ENCODE results near the gene NUDT14.
A peak's percentile ranks its signal among the peaks of the same experiment; 100 is the strongest.

NUDT14 gene

GRCh38 chr14:105172476-105172875 is 8.6 kb downstream of the NUDT14 start:
- DNase-seq: no peak

- no peak for DNase-seq
Observed at GRCh38 chr14:105171004-105171673, 10.0 kb downstream of the NUDT14 start.

DNA sequence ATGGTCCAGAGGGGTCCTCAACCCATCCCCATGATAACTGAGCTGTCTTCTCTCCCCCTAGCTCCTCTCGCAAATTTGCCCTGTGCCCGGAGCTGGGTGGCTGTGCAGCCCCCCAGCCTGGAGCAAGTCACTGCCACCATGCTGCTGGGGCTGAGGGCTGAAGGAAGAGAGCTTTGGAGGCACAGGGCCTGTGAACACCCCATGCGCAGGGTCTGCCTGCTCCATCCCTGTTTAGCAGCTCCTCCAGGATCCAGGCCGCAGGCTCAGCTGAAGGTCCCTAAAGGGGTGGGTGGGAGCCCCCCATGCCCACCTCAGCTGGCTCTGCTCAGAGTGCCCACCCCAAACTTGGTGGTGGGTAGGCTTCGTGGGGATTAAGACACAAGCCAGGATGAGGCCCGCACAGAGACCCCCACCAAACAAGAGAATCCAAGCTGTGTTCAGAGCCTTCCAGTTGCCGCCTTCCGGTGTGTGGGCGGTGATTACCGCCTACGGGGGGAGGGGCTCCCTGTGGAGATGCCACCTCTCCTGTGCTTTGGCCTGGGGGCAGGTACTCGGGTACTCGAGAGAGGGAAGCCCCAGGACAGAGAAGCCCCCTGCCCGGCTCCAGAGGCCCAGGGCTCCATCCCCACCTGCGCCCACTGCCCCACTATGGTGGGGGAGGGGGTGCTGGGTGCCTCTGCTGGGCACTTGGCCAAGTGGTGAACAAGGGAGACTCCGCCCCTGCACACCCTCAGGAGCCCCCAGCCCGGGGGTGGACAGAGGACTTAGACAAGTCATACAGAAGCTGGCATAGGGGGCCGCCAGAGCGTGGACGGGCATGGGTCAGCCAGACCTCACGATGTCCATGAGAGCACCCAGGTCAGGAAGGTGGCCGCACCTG is 11.1 kb downstream of the NUDT14 start:
- DNase-seq: no peak

- peak; percentile 30 to 50 for DNase-seq
Observed at GRCh38 chr14:105168979-105169507, 12.1 kb downstream of the NUDT14 start.

DNA sequence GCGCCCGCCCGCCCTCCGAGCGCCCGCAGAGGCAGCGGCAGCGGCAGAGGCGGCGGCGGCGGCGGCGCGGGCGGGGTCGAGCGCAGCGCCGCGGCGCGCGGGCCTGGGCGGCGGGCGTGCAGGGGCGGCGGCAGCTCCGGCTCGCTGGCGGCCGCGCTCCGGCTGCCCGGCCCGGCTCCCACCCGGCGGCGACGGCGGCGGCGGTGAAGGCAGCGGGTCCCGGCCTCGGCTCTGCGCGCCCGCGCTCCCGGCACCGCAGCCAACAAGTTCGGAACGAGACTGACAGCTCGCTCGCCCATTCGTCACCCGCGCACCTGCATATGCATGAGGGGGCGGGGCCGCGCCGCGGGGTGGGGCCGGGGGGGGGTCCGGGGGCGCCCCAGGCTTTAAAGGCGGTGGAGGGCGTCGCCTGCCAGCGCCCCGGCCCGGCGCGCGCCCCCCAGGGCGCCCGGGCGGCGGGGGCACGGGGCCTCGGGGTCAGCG is 12.6 kb downstream of the NUDT14 start, which contains the start of gene JAG2:
Gene JAG2 (minus strand): TSS at position 281 of the 483 bp plus-strand sequence. CDS start 356 bp downstream, outside the sequence.
- DNase-seq: peak; percentile 18 to 29

GRCh38 chr14:105168093-105168420 is 13.1 kb downstream of the NUDT14 start:
- DNase-seq: no peak

DNA sequence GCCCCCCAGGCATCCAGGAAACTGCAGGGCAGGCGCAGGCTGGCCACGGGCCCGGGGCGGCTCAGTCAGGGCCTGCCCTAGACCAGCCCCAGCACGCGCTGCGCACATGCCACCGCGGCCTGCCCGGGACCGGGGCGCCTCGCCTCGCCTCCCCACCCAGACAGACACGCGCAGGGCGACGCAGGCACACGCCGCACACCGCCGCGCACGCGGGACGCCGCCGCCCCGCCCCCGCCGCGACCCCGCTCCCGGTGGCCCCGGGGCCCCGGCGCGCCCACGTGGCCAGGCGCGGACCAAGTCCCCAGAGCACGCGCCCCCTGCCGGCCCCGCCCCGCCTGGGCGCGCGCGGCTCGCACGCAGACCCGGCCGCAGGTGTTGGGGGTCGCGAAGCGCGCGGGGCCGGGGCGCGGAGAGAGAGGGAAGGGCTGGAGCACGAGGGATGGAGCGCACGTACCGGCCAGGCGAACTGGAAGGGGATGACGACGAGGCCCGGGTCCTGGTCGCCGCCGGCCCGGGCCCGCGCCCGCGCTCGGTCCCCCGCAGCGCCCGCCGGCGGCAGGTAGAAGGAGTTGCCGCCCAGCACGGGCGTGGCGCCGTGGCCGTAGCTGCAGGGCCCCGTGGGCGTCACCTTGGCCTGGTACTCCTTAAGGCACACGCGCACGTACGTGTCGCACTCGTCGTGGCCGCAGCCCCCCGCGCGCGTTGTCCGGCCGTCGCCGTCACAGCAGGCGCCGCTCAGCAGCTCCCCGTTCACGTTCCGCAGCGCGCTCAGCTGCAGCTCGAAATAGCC is 13.6 kb downstream of the NUDT14 start:
- no peak for DNase-seq

DNA sequence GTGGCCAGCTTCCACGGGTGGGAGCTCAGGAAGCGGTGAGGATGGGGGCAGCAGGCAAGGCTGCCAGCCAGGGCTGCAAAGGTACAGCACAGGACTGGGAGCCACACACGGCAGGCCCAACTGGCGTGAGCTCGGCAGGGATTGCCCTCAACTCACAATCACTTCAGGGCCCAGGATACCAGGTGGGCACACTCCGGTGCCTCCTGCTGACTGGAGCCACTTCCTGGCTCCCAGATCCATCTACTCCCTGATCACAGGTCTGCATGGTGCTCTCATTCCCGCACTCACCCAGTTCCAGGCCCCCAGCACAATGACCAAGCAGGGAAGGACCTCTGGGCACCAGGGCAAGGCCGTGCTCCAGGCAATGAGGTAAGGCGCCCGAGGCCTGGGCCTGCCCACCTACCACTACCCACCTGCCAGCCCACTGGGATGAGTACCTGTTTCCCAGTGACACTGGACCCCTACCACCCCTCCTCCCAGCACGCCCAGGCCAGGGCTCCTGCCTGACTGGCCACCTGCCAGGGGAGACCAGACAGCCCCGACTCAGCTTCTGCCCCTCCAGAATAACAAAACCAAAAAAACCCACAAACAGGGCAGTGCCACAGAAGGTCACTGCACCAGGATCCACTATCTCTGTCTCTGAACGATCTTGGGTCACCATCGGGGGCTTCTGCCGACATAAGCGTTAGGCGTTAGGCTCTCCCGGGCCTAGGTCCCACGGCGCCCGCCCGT is 14.4 kb downstream of the NUDT14 start:
- DNase-seq: no peak

- DNase-seq: no peak
Observed at GRCh38 chr14:105165761-105166485, 15.2 kb downstream of the NUDT14 start.

GRCh38 chr14:105165134-105165704 is 15.9 kb downstream of the NUDT14 start:
- no peak for DNase-seq

DNA sequence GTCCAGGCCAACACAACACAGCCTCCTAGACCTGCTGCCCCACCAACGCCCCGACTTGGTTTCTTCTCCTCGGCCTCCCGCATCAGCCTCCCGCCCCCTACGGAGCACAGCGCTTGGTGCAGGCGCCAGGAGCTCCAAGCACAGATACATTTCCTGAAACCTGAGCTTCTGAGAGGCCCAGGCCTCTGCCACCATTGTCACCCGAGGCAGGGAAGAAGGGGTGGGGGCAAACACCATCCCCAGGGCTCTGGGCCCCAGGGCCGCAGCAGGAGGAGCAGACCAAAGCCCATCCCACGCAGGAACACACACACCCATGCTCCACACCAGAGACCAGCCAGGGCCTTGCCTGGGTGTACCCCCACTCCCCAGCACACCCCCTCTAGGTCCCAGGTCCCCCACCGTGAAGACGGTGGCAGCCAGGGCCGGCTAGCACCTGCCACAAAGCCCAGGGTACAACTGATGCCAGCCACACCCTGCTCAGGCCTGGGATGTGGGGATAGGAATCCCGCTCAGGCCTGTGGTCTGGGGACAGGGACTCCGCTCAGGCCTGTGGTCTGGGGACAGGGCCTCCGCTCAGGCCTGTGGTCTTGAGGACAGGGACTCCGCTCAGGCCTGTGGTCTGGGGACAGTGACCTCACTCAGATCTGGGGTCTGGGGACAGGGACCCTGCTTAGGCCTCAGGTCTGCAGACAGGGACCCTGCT is 17.9 kb downstream of the NUDT14 start:
- peak; percentile 56 to 64 for DNase-seq

DNA sequence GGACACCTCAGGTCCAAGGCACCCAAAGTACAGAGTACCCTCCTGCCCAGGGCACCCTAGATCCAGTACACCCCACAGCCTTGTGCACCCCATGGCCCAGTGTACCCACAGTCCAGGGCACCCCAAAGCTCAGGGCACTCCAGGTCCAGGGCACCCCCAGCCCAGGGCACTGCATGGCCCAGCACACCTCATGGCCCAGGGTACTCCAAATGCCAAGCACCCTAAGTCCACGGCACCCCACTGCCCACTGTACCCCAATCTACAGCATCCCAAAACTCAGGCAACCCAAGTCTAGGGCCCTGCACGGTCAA is 18.5 kb downstream of the NUDT14 start:
- no peak for DNase-seq

- no peak for DNase-seq
Observed at GRCh38 chr14:105161964-105162668, 19.0 kb downstream of the NUDT14 start.

- no peak for DNase-seq
Observed at GRCh38 chr14:105161309-105161708, 19.8 kb downstream of the NUDT14 start.

DNA sequence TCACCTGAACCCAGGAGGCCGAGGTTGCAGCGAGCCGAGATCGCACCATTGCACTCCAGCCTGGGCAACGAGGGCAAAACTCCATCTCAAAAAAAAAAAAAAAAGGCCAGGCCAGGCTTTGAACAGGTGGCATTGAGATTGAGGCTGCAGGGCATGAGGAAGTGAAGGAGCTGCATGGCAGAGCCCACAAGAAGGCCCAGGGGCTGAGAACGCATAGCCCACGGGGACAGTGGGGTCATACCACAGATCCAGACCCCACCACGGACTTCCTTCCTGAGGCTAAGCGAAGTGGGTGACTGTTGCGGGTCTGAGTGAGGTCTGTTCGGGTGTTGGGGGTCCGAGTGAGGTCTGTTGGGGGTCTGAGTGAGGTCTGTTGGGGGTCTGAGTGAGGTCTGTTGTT is 20.3 kb downstream of the NUDT14 start:
- DNase-seq: no peak

GRCh38 chr14:105159344-105159743 is 21.8 kb downstream of the NUDT14 start:
- no peak for DNase-seq

GRCh38 chr14:105158794-105159193 is 22.3 kb downstream of the NUDT14 start:
- no peak for DNase-seq

DNA sequence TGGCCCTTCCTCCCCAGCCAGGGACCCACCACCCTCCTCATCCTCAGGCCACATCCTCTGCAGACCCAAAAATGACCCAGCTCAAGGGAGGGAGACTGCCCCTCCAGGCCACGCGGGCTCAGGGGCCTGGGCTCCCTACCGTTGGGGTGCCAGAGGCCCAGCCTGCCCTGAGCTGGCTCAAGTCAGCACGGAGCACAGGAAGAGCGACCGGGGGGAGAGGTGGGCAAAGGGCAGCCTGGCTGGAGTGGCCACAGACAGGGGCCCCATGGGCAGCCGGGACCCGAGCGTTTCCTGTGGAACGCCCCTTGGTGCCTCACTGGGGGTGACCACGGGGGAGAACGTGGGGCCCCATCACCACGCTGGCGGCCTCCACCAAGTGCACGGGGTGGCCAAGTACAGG is 23.2 kb downstream of the NUDT14 start:
- no peak for DNase-seq

GRCh38 chr14:105156414-105157375 is 24.4 kb downstream of the NUDT14 start:
- no peak for DNase-seq

Measured in Kasumi-1 (cell line).